HAP-1 (cell line): Measurements from ENCODE around the gene ZNF593OS.

Experiments
- DNase-seq, 2 experiments: peaks; one replicate each; pipeline ENCODE4 v3.0.0-alpha.2; 2016 to 2020; ENCODE audit warnings: low spot score in 2 of 2
- H3K27me3 ChIP-seq: fragments of 250-450 bp; sonication (Bioruptor Pico); 2 replicates; pipeline ENCODE4 v1.5.1; 2020; ENCODE audit warnings: low read depth, mild to moderate bottlenecking, moderate library complexity
- H3K36me3 ChIP-seq: fragments of 250-450 bp; sonication (Bioruptor Pico); replicated peaks from 2 replicates; pipeline ENCODE4 v1.5.1; 2020; ENCODE audit warnings: mild to moderate bottlenecking
- H3K4me1 ChIP-seq: fragments of 250-450 bp; sonication (Bioruptor Pico); 2 replicates; pipeline ENCODE4 v1.5.1; 2020; ENCODE audit warnings: mild to moderate bottlenecking
- H3K4me3 ChIP-seq: fragments of 250-450 bp; sonication (Bioruptor Pico); 2 replicates; pipeline ENCODE4 v1.5.1; 2020; ENCODE audit warnings: mild to moderate bottlenecking, moderate library complexity
- H3K9me3 ChIP-seq: fragments of 250-450 bp; sonication (Bioruptor Pico); 2 replicates; pipeline ENCODE4 v1.5.1; 2020; ENCODE audit warnings: mild to moderate bottlenecking, moderate library complexity
- in situ Hi-C: fragments of 300-500 bp; cut with MboI; formaldehyde crosslinking; loops from 3 replicates; pipeline ENCODE4 v1.14.3; 2020; ENCODE audit warnings: low sequenced_read_pairs, inconsistent platforms, mixed read lengths

The ZNF593OS gene

GRCh38 chr1:26121854-26122773 is 49.5 kb downstream of the ZNF593OS start:
- Histone ChIP-seq H3K27me3 (no peaks in the 10 kb centered on the region), H3K4me1 (peaks cover 11% of the 10 kb centered on the region), H3K4me3 (no peak overlapping the region), H3K36me3 (peaks cover 22% of the 10 kb centered on the region), H3K9me3 (no peaks in the 10 kb centered on the region)
- DNase-seq = no peak
- in situ Hi-C loops = no loop called here

GRCh38 chr1:26119892-26120608 is 51.6 kb downstream of the ZNF593OS start:
- Histone ChIP-seq H3K4me1 (peaks cover 3% of the 10 kb centered on the region; the same call in 1 of the 2 replicates), H3K27me3 (no peaks in the 10 kb centered on the region), H3K4me3 (no peak overlapping the region), H3K36me3 (peaks cover 24% of the 10 kb centered on the region), H3K9me3 (no peaks in the 10 kb centered on the region)
- in situ Hi-C loops = no loop called here
- no peak for DNase-seq
